Smooth muscle cell (in vitro differentiated cells): ENCODE data around the gene PTPRT. TPM values are rescaled to one million over a fixed set of nuclear protein-coding genes. Genes with fewer than 3 reads are reported as not detected.

Experiments
- DNase-seq: peaks from one replicate; lab custom pipeline; 2025; ENCODE audit not compliant: unreplicated experiment; lab: John Stamatoyannopoulos, UW
- H2AFZ ChIP-seq: fragments of 200-600 bp; sonication (generic); 2 replicates; pipeline ENCODE4 v1.6.0; 2016; ENCODE audit warnings: antibody characterized with exemption, low read depth, mild to moderate bottlenecking
- H3F3A ChIP-seq: fragments of 200-600 bp; sonication (generic); 2 replicates; pipeline ENCODE4 v1.6.0; 2017; ENCODE audit warnings: antibody characterized with exemption, low read depth
- H3K27ac ChIP-seq: fragments of 200-600 bp; sonication (generic); 2 replicates; pipeline ENCODE4 v1.5.1; 2016; ENCODE audit warnings: low read depth, mild to moderate bottlenecking
- H3K27me3 ChIP-seq: fragments of 200-600 bp; sonication (generic); 2 replicates; pipeline ENCODE4 v1.6.1; 2016; ENCODE audit warnings: low read depth, mild to moderate bottlenecking
- H3K36me3 ChIP-seq: fragments of 200-600 bp; sonication (generic); 2 replicates; pipeline ENCODE4 v1.5.1; 2016; ENCODE audit warnings: low read depth
- H3K4me1 ChIP-seq: fragments of 200-600 bp; sonication (generic); 2 replicates; pipeline ENCODE4 v1.5.1; 2016; ENCODE audit warnings: low read depth
- H3K4me2 ChIP-seq: fragments of 200-600 bp; sonication (generic); 2 replicates; pipeline ENCODE4 v1.6.0; 2016; ENCODE audit warnings: mild to moderate bottlenecking
- H3K4me3 ChIP-seq: fragments of 200-600 bp; sonication (generic); 2 replicates; pipeline ENCODE4 v1.5.1; 2016; ENCODE audit warnings: mild to moderate bottlenecking
- H3K79me2 ChIP-seq: fragments of 200-600 bp; sonication (generic); 2 replicates; pipeline ENCODE4 v1.6.0; 2016; ENCODE audit warnings: low read depth, mild to moderate bottlenecking
- H3K9ac ChIP-seq: fragments of 200-600 bp; sonication (generic); 2 replicates; pipeline ENCODE4 v1.6.0; 2016; ENCODE audit warnings: low read depth
- H3K9me3 ChIP-seq: fragments of 200-600 bp; sonication (generic); replicated peaks from 2 replicates; pipeline ENCODE4 v1.5.1; 2016; ENCODE audit warnings: low read depth
- H4K20me1 ChIP-seq: fragments of 200-600 bp; sonication (generic); 2 replicates; pipeline ENCODE4 v1.6.0; 2016; ENCODE audit warnings: low read depth
- WGBS: methylation state at CpG from one replicate; pipeline ENCODE4 v1.1.7; 2016; ENCODE audit warnings: low lambda C conversion rate; 5-methylcytosine and 5-hydroxymethylcytosine counted together
- polyA plus RNA-seq: library from polyadenylated mRNA; unstranded; fragments of >200 nt; fragmentation: Nextera tagmentation; extraction: Ambion mirVana; gene quantifications from 2 replicates; pipeline ENCODE4 v1.2.1, GENCODE V29; 2016
- total RNA-seq: library from RNA; depleted of rRNA; stranded (reverse); fragments of >200 nt; gene quantifications from 2 replicates; pipeline ENCODE4 v1.2.3, GENCODE V29; 2014
- TF ChIP-seq, protein P1 (sequence below): fragments of 200-600 bp; sonication (generic); IDR thresholded peaks from 2 replicates; pipeline ENCODE4 v1.5.1; 2017; ENCODE audit warnings: borderline replicate concordance, mild to moderate bottlenecking, antibody characterized with exemption; ENCODE audit not compliant: insufficient read depth, poor library complexity, severe bottlenecking

The PTPRT gene
- total and polyA plus RNA-seq, 2 experiments from 2014 or later: 0.99 to 2.1 TPM

GRCh38 chr20:42074944-42075343 is 1114.8 kb downstream of the PTPRT start:
- Histone ChIP-seq H3K4me2 (no peak overlapping the region), H3K79me2 (no peaks in the 10 kb centered on the region), H2AFZ (no peak overlapping the region), H3K36me3 (no peaks in the 10 kb centered on the region), H3K4me3 (no peak overlapping the region), H3K4me1 (no peaks in the 10 kb centered on the region), H4K20me1 (no peaks in the 10 kb centered on the region), H3K27me3 (no peaks in the 10 kb centered on the region), H3K9me3 (no peaks in the 10 kb centered on the region), H3K9ac (no peak overlapping the region), H3F3A (no peaks in the 10 kb centered on the region), H3K27ac (no peak overlapping the region)
- WGBS: 48% methylated on average over 1 of the region's 1 CpG
- no peak for DNase-seq
- TF ChIP-seq, protein P1, sequence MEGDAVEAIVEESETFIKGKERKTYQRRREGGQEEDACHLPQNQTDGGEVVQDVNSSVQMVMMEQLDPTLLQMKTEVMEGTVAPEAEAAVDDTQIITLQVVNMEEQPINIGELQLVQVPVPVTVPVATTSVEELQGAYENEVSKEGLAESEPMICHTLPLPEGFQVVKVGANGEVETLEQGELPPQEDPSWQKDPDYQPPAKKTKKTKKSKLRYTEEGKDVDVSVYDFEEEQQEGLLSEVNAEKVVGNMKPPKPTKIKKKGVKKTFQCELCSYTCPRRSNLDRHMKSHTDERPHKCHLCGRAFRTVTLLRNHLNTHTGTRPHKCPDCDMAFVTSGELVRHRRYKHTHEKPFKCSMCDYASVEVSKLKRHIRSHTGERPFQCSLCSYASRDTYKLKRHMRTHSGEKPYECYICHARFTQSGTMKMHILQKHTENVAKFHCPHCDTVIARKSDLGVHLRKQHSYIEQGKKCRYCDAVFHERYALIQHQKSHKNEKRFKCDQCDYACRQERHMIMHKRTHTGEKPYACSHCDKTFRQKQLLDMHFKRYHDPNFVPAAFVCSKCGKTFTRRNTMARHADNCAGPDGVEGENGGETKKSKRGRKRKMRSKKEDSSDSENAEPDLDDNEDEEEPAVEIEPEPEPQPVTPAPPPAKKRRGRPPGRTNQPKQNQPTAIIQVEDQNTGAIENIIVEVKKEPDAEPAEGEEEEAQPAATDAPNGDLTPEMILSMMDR: no peak

DNA sequence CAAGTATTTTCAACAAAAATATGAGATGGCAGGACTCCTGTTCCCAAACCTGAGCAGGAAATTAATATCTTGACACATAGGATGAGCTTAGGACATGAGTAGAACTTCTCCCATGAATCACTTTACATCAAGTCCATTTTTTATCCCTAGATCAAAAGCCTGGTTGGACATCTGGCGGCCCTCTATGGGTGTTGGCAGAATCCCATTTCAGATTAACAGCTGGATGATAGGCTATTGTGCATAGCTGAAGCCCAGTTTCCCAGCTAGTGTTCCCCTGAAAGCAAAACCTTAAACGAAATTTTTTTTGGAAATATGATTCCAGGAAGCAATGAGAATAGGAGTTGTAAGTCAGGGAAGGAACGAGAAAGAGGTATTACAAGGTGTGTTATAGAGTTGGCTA is 1122.1 kb downstream of the PTPRT start:
- H2AFZ ChIP-seq: no peak overlapping the region
- no peak for DNase-seq
- TF ChIP-seq, protein P1: no peak

DNA sequence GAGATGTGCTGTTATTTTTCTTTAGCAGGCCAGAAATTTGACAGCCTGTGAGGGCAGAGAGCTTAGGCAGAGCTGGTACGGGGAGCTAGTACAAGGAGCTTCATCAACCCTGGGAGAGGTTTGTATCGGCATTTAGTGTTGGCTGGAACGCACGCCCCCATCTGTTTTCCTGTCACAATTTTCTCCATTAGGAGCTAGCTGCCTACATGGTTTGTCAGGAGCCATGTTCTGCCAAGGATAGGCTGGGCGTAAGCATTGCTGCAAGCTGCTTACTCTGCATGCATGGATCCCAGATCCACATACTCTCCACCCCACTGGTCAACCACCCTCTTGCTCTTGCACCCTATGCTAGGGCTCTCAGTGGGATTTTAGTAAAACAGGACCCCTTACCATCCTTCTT is 1122.5 kb downstream of the PTPRT start:
- H3K4me1 ChIP-seq: no peaks in the 10 kb centered on the region
- DNase-seq: no peak
- H3K4me3 ChIP-seq: no peak overlapping the region
- no peak overlapping the region for H3K4me2 ChIP-seq
- TF ChIP-seq, protein P1: no peak
- H2AFZ ChIP-seq: no peak overlapping the region
- no peaks in the 10 kb centered on the region for H3K36me3 ChIP-seq
- no peaks in the 10 kb centered on the region for H3K79me2 ChIP-seq
- H4K20me1 ChIP-seq: no peaks in the 10 kb centered on the region
- H3F3A ChIP-seq: no peaks in the 10 kb centered on the region
- no peaks in the 10 kb centered on the region for H3K27me3 ChIP-seq
- H3K27ac ChIP-seq: no peak overlapping the region
- no peak overlapping the region for H3K9ac ChIP-seq
- 79% methylated on average over 5 of the region's 5 CpGs for WGBS
- H3K9me3 ChIP-seq: no peaks in the 10 kb centered on the region

More for the DNA sequence above, 1122.1 kb downstream of the PTPRT start:
- no peak overlapping the region for H3K9ac ChIP-seq
- H4K20me1 ChIP-seq: no peaks in the 10 kb centered on the region
- no peak overlapping the region for H3K27ac ChIP-seq
- no peaks in the 10 kb centered on the region for H3K79me2 ChIP-seq
- no peak overlapping the region for H3K4me2 ChIP-seq
- 75% methylated on average over 3 of the region's 3 CpGs for WGBS
- no peaks in the 10 kb centered on the region for H3K36me3 ChIP-seq
- no peaks in the 10 kb centered on the region for H3K27me3 ChIP-seq
- H3K9me3 ChIP-seq: no peaks in the 10 kb centered on the region
- H3K4me1 ChIP-seq: no peaks in the 10 kb centered on the region
- no peaks in the 10 kb centered on the region for H3F3A ChIP-seq
- H3K4me3 ChIP-seq: no peak overlapping the region

DNA sequence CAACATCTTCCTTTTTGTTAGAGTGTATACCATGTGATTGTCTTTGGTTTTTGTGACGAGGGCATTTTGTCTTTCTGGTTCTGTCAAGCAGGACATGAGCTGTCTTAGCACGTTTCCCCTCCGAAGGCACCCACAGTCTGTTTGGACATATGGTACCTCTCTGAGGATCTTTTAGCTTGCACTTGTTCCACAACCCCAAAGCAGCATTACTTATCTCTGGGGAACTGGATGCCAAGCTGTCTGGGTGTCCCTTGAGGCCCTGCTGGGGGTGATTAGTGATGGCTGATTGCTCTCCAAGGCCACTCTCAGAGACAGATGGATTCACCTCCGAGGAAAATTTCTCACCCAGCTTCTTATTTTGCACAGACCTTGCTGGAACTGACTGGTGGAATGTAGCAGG is 1126.6 kb downstream of the PTPRT start:
- DNase-seq: no peak
- no peaks in the 10 kb centered on the region for H3K79me2 ChIP-seq
- H3K36me3 ChIP-seq: no peaks in the 10 kb centered on the region
- no peak overlapping the region for H2AFZ ChIP-seq
- 90% methylated on average over 4 of the region's 4 CpGs for WGBS
- no peaks in the 10 kb centered on the region for H3K9me3 ChIP-seq
- no peak overlapping the region for H3K9ac ChIP-seq
- TF ChIP-seq, protein P1: no peak
- H3K27ac ChIP-seq: no peak overlapping the region
- no peak overlapping the region for H3K4me2 ChIP-seq
- no peaks in the 10 kb centered on the region for H3K4me1 ChIP-seq
- no peaks in the 10 kb centered on the region for H3K27me3 ChIP-seq
- H3K4me3 ChIP-seq: no peak overlapping the region
- H3F3A ChIP-seq: no peaks in the 10 kb centered on the region
- no peaks in the 10 kb centered on the region for H4K20me1 ChIP-seq
